PC-3 (cell line): Measurements from ENCODE around the gene GALNTL6. TPM values are rescaled to one million over a fixed set of nuclear protein-coding genes. Genes with fewer than 3 reads are reported as not detected.
"Not testable (repeated sequence)": the region's sequence is repeated elsewhere in the genome, so short reads cannot be mapped to it uniquely, and the experiment has no call there.

Experiments used
- ATAC-seq: fragments of 200-7000 bp; cut with Tn5 transposase; 2 replicates; pipeline ENCODE4 v1.9.1; 2020; ENCODE audit warnings: mild to moderate bottlenecking, moderate library complexity
- BruUV-seq: library from RNA; stranded (reverse); fragments of 400-500 nt; replicated peaks from 2 replicates; lab custom pipeline; 2021; lab: Mats Ljungman, UMichigan
- CTCF ChIA-PET: fragments of 300-600 bp; sonication (Branson Sonifier 250); formaldehyde crosslinking; loops from one replicate; lab custom pipeline; 2022; ENCODE audit warnings: antibody characterized with exemption; lab: Charles Lee
- POLR2A ChIA-PET: fragments of 300-600 bp; sonication (Branson Sonifier 250); formaldehyde crosslinking; loops from one replicate; lab custom pipeline; 2022; ENCODE audit warnings: antibody characterized with exemption; ENCODE audit not compliant: unreplicated experiment; lab: Charles Lee
- DNase-seq: peaks from one replicate; pipeline ENCODE4 v3.0.0-alpha.2; 2015
- H2AFZ ChIP-seq: fragments of 300-600 bp; sonication (generic); 2 replicates; pipeline ENCODE4 v1.6.0; 2016; ENCODE audit warnings: antibody characterized with exemption, low read length
- H3F3A ChIP-seq: fragments of 300-600 bp; sonication (generic); one replicate; pipeline ENCODE4 v1.6.0; 2017; ENCODE audit warnings: antibody characterized with exemption, low read length, control low read depth, mild to moderate bottlenecking; ENCODE audit not compliant: unreplicated experiment
- H3K27ac ChIP-seq: fragments of 300-600 bp; sonication (generic); 2 replicates; pipeline ENCODE4 v1.5.1; 2016; ENCODE audit warnings: mild to moderate bottlenecking, low read length
- H3K27me3 ChIP-seq: fragments of 300-600 bp; sonication (generic); 2 replicates; pipeline ENCODE4 v1.6.1; 2016; ENCODE audit warnings: low read length, mixed read lengths
- H3K36me3 ChIP-seq: fragments of 300-600 bp; sonication (generic); 2 replicates; pipeline ENCODE4 v1.6.1; 2016; ENCODE audit warnings: low read depth, mixed run types, low read length, mixed read lengths
- H3K4me1 ChIP-seq: fragments of 300-600 bp; sonication (generic); 2 replicates; pipeline ENCODE4 v1.5.1; 2016; ENCODE audit warnings: low read length; ENCODE audit not compliant: insufficient read depth
- H3K4me2 ChIP-seq: fragments of 300-600 bp; sonication (generic); 2 replicates; pipeline ENCODE4 v1.6.0; 2016; ENCODE audit warnings: low read length
- H3K4me3 ChIP-seq: fragments of 300-600 bp; sonication (generic); 2 replicates; pipeline ENCODE4 v1.5.1; 2016; ENCODE audit warnings: mild to moderate bottlenecking, low read length, mixed read lengths
- H3K79me2 ChIP-seq: fragments of 300-600 bp; sonication (generic); 2 replicates; pipeline ENCODE4 v1.6.1; 2017; ENCODE audit warnings: low read length, mixed read lengths
- H3K9ac ChIP-seq: fragments of 300-600 bp; sonication (generic); 2 replicates; pipeline ENCODE4 v1.6.0; 2016; ENCODE audit warnings: mild to moderate bottlenecking, low read length
- H3K9me2 ChIP-seq: fragments of 300-600 bp; sonication (generic); replicated peaks from 2 replicates; pipeline ENCODE4 v1.6.1; 2016; ENCODE audit warnings: mixed run types, low read length, mixed read lengths
- H3K9me3 ChIP-seq: fragments of 300-600 bp; sonication (generic); 2 replicates; pipeline ENCODE4 v1.6.1; 2016; ENCODE audit warnings: low read length, mixed read lengths
- H4K20me1 ChIP-seq: fragments of 300-600 bp; sonication (generic); 2 replicates; pipeline ENCODE4 v1.6.1; 2016; ENCODE audit warnings: low read length, mixed read lengths
- EZH2 ChIP-seq: fragments of 300-600 bp; sonication (generic); IDR thresholded peaks from one replicate; pipeline ENCODE4 v1.6.1; 2017; ENCODE audit warnings: antibody characterized with exemption, mild to moderate bottlenecking, low read length; ENCODE audit not compliant: unreplicated experiment
- EZH2phosphoT487 ChIP-seq: fragments of 300-600 bp; sonication (generic); IDR thresholded peaks from 2 replicates; pipeline ENCODE4 v1.6.1; 2018; ENCODE audit warnings: mild to moderate bottlenecking, antibody characterized with exemption, low read length, borderline replicate concordance
- intact Hi-C: fragments of 100-400 bp; cut with micrococcal nuclease; formaldehyde crosslinking; loops from 2 replicates; pipeline ENCODE4 v1.9.0; 2023
- total RNA-seq: library from RNA; depleted of rRNA; stranded (reverse); fragments of >200 nt; gene quantifications from 2 replicates; pipeline ENCODE4 v1.2.3, GENCODE V29; 2014
- TF ChIP-seq, protein P1 (sequence below): fragments of 300-600 bp; sonication (generic); conservative IDR thresholded peaks from 2 replicates; pipeline ENCODE4 v1.5.1; 2017; ENCODE audit warnings: antibody characterized with exemption, low read depth, mild to moderate bottlenecking, low read length

The GALNTL6 gene
- total RNA-seq, 1 experiment from 2014 or later = not detected

DNA sequence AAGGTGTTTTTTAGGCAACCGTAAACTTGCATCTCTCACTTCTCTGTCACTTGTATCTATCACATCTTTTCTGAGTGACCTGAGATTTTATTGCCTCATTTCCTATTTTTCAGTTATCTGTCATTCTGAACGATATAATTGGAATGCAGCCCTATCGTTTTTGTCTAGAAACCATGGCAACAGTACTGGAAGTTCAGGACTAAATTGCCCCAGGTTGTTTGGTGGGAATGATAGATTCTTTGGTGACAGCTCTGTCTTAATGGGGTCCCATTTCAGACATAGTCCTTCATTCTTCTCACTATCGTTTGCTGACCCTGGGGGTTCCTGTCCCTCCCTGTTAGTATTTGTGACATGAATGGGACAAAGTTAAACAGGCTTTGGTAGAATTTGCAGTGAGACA, 1087.7 kb downstream of the GALNTL6 start:
- Histone ChIP-seq H3K4me3 (no peak overlapping the region), H3K27me3 (no peaks in the 10 kb centered on the region), H2AFZ (no peak overlapping the region), H3K4me1 (peaks cover 3% of the 10 kb centered on the region; the same call in 1 of the 2 replicates), H4K20me1 (no peaks in the 10 kb centered on the region), H3K4me2 (no peak overlapping the region), H3K9me2 (no peaks in the 10 kb centered on the region), H3K36me3 (no peaks in the 10 kb centered on the region), H3K79me2 (no peaks in the 10 kb centered on the region), H3K27ac (no peak overlapping the region), H3K9me3 (no peaks in the 10 kb centered on the region), H3F3A (no peaks in the 10 kb centered on the region), H3K9ac (no peak overlapping the region)
- TF ChIP-seq EZH2 = no peak
- no peak for TF ChIP-seq EZH2phosphoT487
- TF ChIP-seq, protein P1, sequence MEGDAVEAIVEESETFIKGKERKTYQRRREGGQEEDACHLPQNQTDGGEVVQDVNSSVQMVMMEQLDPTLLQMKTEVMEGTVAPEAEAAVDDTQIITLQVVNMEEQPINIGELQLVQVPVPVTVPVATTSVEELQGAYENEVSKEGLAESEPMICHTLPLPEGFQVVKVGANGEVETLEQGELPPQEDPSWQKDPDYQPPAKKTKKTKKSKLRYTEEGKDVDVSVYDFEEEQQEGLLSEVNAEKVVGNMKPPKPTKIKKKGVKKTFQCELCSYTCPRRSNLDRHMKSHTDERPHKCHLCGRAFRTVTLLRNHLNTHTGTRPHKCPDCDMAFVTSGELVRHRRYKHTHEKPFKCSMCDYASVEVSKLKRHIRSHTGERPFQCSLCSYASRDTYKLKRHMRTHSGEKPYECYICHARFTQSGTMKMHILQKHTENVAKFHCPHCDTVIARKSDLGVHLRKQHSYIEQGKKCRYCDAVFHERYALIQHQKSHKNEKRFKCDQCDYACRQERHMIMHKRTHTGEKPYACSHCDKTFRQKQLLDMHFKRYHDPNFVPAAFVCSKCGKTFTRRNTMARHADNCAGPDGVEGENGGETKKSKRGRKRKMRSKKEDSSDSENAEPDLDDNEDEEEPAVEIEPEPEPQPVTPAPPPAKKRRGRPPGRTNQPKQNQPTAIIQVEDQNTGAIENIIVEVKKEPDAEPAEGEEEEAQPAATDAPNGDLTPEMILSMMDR = no peak
- POLR2A ChIA-PET = no interaction called here
- ATAC-seq (no peak), DNase-seq (peak; percentile 18)
- intact Hi-C loops = no loop called here
- CTCF ChIA-PET = no interaction called here
- no TSS peak for BruUV-seq

DNA sequence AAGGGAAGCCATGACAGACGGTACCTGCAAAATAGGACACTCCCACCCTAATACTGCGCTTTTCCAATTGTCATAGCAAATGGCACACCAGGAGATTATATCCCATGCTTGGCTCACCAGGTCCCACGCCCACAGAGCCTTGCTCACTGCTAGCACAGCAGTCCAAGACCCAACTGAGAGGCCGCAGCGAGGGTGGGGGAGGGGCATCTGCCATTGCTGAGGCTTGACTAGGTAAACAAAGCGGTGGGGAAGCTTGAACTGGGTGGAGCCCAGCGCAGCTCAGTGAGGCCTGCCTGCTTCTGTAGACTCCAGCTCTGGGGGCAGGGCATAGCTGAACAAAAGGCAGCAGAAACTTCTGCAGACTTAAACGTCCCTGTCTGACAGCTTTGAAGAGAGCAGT, 1099.3 kb downstream of the GALNTL6 start:
- H3K9me3 ChIP-seq, BruUV-seq, CTCF ChIA-PET, H2AFZ ChIP-seq, DNase-seq, H3K9ac ChIP-seq, H3K4me2 ChIP-seq, H3F3A ChIP-seq, intact Hi-C loops, ATAC-seq, H3K4me3 ChIP-seq, H3K36me3 ChIP-seq, H3K4me1 ChIP-seq, H3K9me2 ChIP-seq, POLR2A ChIA-PET, H3K27ac ChIP-seq, H3K27me3 ChIP-seq, H3K79me2 ChIP-seq, H4K20me1 ChIP-seq: not testable (repeated sequence)

DNA sequence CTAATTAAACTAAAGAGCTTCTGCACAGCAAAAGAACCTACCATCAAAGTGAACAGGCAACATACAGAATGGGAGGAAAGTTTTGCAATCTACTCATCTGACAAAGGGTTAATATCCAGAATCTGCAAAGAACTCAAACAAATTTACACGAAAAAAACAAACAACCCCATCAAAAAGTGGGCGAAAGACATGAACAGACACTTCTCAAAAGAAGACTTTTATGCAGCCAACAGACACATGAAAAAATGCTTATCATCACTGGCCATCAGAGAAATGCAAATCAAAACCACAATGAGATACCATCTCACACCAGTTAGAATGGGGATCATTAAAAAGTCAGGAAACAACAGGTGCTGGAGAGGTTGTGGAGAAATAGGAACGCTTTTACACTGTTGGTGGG, 1104.2 kb downstream of the GALNTL6 start:
- DNase-seq, H3K27ac ChIP-seq, H3K4me1 ChIP-seq, BruUV-seq, CTCF ChIA-PET, H3K79me2 ChIP-seq, H3K4me3 ChIP-seq, H3K4me2 ChIP-seq, H3K9me2 ChIP-seq, intact Hi-C loops, POLR2A ChIA-PET, H4K20me1 ChIP-seq, H3K36me3 ChIP-seq, H3K9ac ChIP-seq, H3F3A ChIP-seq, H3K9me3 ChIP-seq, H3K27me3 ChIP-seq, H2AFZ ChIP-seq, ATAC-seq: not testable (repeated sequence)

DNA sequence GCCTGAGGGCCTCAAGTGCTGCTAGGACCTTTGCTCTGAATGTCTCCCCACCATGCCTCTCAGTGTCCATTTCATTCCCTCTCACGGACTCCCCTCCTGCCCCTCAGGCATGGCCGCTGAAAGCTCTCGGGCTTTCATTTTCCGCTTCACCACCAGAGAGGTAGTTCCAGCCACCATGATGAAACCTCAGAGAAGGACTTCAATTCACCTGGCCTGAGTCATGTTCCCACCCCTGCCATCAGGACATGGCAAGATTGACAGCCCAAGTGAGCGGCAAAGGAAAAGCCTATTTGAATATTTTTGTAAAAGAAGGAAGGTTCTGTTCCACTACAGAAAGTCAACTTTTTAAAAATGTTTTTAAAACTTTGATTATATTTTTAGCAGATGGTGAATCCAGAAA, 1106.1 kb downstream of the GALNTL6 start:
- H4K20me1 ChIP-seq = no peaks in the 10 kb centered on the region
- no peaks in the 10 kb centered on the region for H3K9me3 ChIP-seq
- no peaks in the 10 kb centered on the region for H3K36me3 ChIP-seq
- H3F3A ChIP-seq = no peaks in the 10 kb centered on the region
- ATAC-seq (no peak), DNase-seq (no peak)
- no peak overlapping the region for H3K9ac ChIP-seq
- POLR2A ChIA-PET = no interaction called here
- no peak overlapping the region for H3K27ac ChIP-seq
- TF ChIP-seq EZH2phosphoT487 = no peak
- TF ChIP-seq EZH2 = no peak
- TF ChIP-seq, protein P1 = no peak
- intact Hi-C loops = no loop called here
- no peaks in the 10 kb centered on the region for H3K27me3 ChIP-seq
- no peaks in the 10 kb centered on the region for H3K79me2 ChIP-seq
- H3K9me2 ChIP-seq = no peaks in the 10 kb centered on the region
- H3K4me3 ChIP-seq = no peak overlapping the region
- H2AFZ ChIP-seq = no peak overlapping the region
- BruUV-seq = no TSS peak
- H3K4me2 ChIP-seq = no peak overlapping the region
- no peaks in the 10 kb centered on the region for H3K4me1 ChIP-seq
- CTCF ChIA-PET = no interaction called here
